ENCODE data around the gene SH3BP1. TPM values are rescaled to one million over a fixed set of nuclear protein-coding genes. Genes with fewer than 3 reads are reported as not detected.

Gene SH3BP1
- total and polyA plus RNA-seq, 2 of the 4 experiments (the other 2 are of a cell fraction) = 8.8 to 33.3 TPM

GRCh38 chr22:37604875-37605274 is 34.6 kb upstream of the SH3BP1 start:
- no TSS peak for BruUV-seq (replicated peaks)
- intact Hi-C loops (cut with micrococcal nuclease) = loop anchor here (5.0 kb wide), 1 partner anchor 58 kb away; no protein-coding TSS in a partner anchor
- Histone ChIP-seq H2BK15ac (ENCODE audit: low read depth, low read length) (no peak overlapping the region), H3K23ac (ENCODE audit: low read depth, low read length) (no peak overlapping the region), H2BK120ac (ENCODE audit: low read depth, low read length) (no peak overlapping the region), H3K9ac (ENCODE audit: low read depth, low read length) (no peak overlapping the region), H3K4ac (ENCODE audit: low read depth, low read length) (no peak overlapping the region), H3K27ac (ENCODE audit: insufficient read depth, low read length) (no peak overlapping the region), H2AK5ac (ENCODE audit: low read depth, low read length) (no peak overlapping the region), H4K91ac (ENCODE audit: insufficient read depth, low read depth, low read length) (no peak overlapping the region), H3K4me1 (ENCODE audit: control insufficient read depth, insufficient read depth, low read length) (peaks cover 2% of the 10 kb centered on the region; the same call in 1 of the 2 replicates), H2BK5ac (ENCODE audit: low read depth, low read length, poor library complexity, severe bottlenecking) (no peak overlapping the region), H3K18ac (ENCODE audit: low read depth, low read length) (no peak overlapping the region), H2AK9ac (replicated peaks; ENCODE audit: low read depth, low read length, poor library complexity) (no peak overlapping the region), H2BK20ac (ENCODE audit: low read depth, low read length) (no peak overlapping the region), H3K79me1 (ENCODE audit: low read depth in 1 of 2, low read length in 2 of 2) (peaks cover 8 to 14% of the 10 kb centered on the region in 2 experiments; a peak in 3 of 4 replicates), H4K5ac (ENCODE audit: low read depth, low read length) (no peak overlapping the region), H3K4me3 (ENCODE audit: insufficient read depth, low read depth, low read length) (no peak overlapping the region), H2AFZ (replicated peaks; ENCODE audit: low read length, poor library complexity) (peak overlapping the region; percentile 18), H4K20me1 (ENCODE audit: insufficient read depth, low read length) (0 out of 2 replicates have a peak, but pooled peaks cover 3% of the 10 kb centered on the region), H3K9me1 (ENCODE audit: insufficient read depth, low read length) (no peaks in the 10 kb centered on the region), H4K8ac (ENCODE audit: low read depth in 2 of 2, low read length in 2 of 2) (no peak overlapping the region), H3K9me3 (ENCODE audit: control insufficient read depth, insufficient read depth, low read length) (no peaks in the 10 kb centered on the region), H3K56ac (ENCODE audit: extremely low read depth, insufficient read depth, low read length) (no peak overlapping the region), H3K14ac (replicated peaks; ENCODE audit: low read depth, low read length) (no peak overlapping the region), H3K27me3 (ENCODE audit: control insufficient read depth, insufficient read depth, low read length) (peaks cover 11% of the 10 kb centered on the region), H3K36me3 (ENCODE audit: control insufficient read depth, insufficient read depth, low read length) (no peaks in the 10 kb centered on the region), H3K4me2 (ENCODE audit: low read depth, low read length) (no peak overlapping the region)
- dilution Hi-C loops (cut with HindIII; ENCODE audit: low sequenced_read_pairs, unreplicated experiment) = no loop called here
- no peak for ATAC-seq (ENCODE audit: low read depth)
- WGBS, 2 experiments (ENCODE audit: extremely low coverage in 2 of 2, insufficient read length in 1 of 2) = no CpG with 5 or more reads among the region's 5 CpGs
- ChIA-PET CTCF (interaction anchor here (0.7 kb wide), 1 partner anchor 345 kb away, joined by 3 read pairs; no protein-coding TSS in a partner anchor), POLR2A (ENCODE audit: unreplicated experiment) (no interaction called here)
- no peak for DNase-seq
- in situ Hi-C loops (cut with MboI; ENCODE audit: low sequenced_read_pairs) = no loop called here
- TF ChIP-seq RCOR1 (IDR thresholded peaks at IDR 0.05; ENCODE audit: insufficient replicate concordance, low read length) (no peak), USF2 (IDR thresholded peaks at IDR 0.05; ENCODE audit: low read depth, low read length) (peak; percentile 53)

All from IMR-90 (cell line).